ENCODE results near the gene TANC2.

GRCh38 chr17:62950067-62950466, 16.0 kb upstream of the TANC2 start:
- TF ChIP-seq CTCF (conservative IDR thresholded peaks at IDR 0.05 in 1 of 2, IDR thresholded peaks at IDR 0.05 in 1 of 2; ENCODE audit: low read depth in 1 of 2, low read length in 2 of 2) (no peak), EZH2 (IDR thresholded peaks at IDR 0.05; ENCODE audit: low read length, missing control alignments) (no peak)
